ENCODE results near the gene NLGN1. TPM values are rescaled to one million over a fixed set of nuclear protein-coding genes. Genes with fewer than 3 reads are reported as not detected.

The NLGN1 gene
- total and polyA plus RNA-seq, 9 of the 15 experiments (the other 6 are each of a cell fraction or from before 2014, with no cell fraction given): under 0.01 to 0.01 TPM; not detected in 7

DNA sequence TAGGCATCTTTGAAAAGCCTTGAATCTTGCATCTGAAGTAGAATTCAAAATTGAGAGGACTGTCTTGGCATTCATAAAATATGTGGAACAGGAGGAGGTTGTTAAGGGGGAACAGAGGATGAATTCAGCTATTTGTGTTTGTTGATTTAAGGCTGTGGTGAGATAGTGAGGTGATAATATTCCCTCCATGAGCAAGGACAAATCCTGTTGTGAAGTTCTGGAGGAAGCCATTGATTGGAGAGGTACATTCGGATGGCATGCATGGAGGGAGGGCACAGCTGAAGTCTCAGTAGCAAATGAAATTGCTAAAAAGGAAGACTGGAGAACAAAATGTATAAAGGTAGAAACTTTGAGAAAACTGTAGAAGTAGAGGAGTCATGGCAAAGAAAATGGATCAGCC lies 443.8 kb downstream of the NLGN1 start:
- H3K27ac ChIP-seq (ENCODE audit: extremely low read depth, low read depth, low read length): no peak overlapping the region
- TF ChIP-seq, protein P1, sequence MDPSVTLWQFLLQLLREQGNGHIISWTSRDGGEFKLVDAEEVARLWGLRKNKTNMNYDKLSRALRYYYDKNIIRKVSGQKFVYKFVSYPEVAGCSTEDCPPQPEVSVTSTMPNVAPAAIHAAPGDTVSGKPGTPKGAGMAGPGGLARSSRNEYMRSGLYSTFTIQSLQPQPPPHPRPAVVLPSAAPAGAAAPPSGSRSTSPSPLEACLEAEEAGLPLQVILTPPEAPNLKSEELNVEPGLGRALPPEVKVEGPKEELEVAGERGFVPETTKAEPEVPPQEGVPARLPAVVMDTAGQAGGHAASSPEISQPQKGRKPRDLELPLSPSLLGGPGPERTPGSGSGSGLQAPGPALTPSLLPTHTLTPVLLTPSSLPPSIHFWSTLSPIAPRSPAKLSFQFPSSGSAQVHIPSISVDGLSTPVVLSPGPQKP (CRISPR knock-in tag; IDR thresholded peaks at IDR 0.05): no peak
- no peak for TF ChIP-seq RFX5 (IDR thresholded peaks at IDR 0.05; ENCODE audit: low read depth, low read length)
- no peak for TF ChIP-seq SMARCC2 (IDR thresholded peaks at IDR 0.05; ENCODE audit: low read depth)
- TF ChIP-seq SMC3 (conservative IDR thresholded peaks at IDR 0.05; ENCODE audit: insufficient read depth, low read depth, low read length): no peak
- TF ChIP-seq HMG20A (CRISPR knock-in tag; conservative IDR thresholded peaks at IDR 0.05): no peak
- TF ChIP-seq TRIM24 (IDR thresholded peaks at IDR 0.05): no peak
- no peak for TF ChIP-seq BACH1 (tag; IDR thresholded peaks at IDR 0.05)
- TF ChIP-seq ARHGAP35 (IDR thresholded peaks at IDR 0.05; ENCODE audit: partially characterized antibody): no peak
- no peak for TF ChIP-seq ZFP1 (CRISPR knock-in tag; IDR thresholded peaks at IDR 0.05)
- TF ChIP-seq HOXB6 (CRISPR knock-in tag; IDR thresholded peaks at IDR 0.05; ENCODE audit: borderline replicate concordance): no peak
- no peak for TF ChIP-seq ZNF551 (CRISPR knock-in tag; IDR thresholded peaks at IDR 0.05)
- no peak for TF ChIP-seq ZZZ3 (IDR thresholded peaks at IDR 0.05)
- TF ChIP-seq, protein P2, sequence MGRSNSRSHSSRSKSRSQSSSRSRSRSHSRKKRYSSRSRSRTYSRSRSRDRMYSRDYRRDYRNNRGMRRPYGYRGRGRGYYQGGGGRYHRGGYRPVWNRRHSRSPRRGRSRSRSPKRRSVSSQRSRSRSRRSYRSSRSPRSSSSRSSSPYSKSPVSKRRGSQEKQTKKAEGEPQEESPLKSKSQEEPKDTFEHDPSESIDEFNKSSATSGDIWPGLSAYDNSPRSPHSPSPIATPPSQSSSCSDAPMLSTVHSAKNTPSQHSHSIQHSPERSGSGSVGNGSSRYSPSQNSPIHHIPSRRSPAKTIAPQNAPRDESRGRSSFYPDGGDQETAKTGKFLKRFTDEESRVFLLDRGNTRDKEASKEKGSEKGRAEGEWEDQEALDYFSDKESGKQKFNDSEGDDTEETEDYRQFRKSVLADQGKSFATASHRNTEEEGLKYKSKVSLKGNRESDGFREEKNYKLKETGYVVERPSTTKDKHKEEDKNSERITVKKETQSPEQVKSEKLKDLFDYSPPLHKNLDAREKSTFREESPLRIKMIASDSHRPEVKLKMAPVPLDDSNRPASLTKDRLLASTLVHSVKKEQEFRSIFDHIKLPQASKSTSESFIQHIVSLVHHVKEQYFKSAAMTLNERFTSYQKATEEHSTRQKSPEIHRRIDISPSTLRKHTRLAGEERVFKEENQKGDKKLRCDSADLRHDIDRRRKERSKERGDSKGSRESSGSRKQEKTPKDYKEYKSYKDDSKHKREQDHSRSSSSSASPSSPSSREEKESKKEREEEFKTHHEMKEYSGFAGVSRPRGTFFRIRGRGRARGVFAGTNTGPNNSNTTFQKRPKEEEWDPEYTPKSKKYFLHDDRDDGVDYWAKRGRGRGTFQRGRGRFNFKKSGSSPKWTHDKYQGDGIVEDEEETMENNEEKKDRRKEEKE (IDR thresholded peaks at IDR 0.05; ENCODE audit: borderline replicate concordance in 1 of 2, control insufficient read depth in 1 of 2, low read depth in 2 of 2, low read length in 1 of 2): no peak
- no peak for TF ChIP-seq YBX1 (IDR thresholded peaks at IDR 0.05)
- TF ChIP-seq CBFA2T2 (conservative IDR thresholded peaks at IDR 0.05): no peak
- no peak for TF ChIP-seq CREB5 (CRISPR knock-in tag; IDR thresholded peaks at IDR 0.05)
- no peak for DNase-seq (ENCODE audit: extremely low read depth in 1 of 4, low spot score in 3 of 4)
- H3K9me3 ChIP-seq (replicated peaks; ENCODE audit: control insufficient read depth, insufficient read depth, low read depth, low read length): no peaks in the 10 kb centered on the region
- no peaks in the 10 kb centered on the region for H3K4me1 ChIP-seq (replicated peaks in 1 of 2; ENCODE audit: control insufficient read depth in 2 of 2, insufficient read depth in 2 of 2, low read length in 2 of 2)
- H3K79me2 ChIP-seq (ENCODE audit: control insufficient read depth, insufficient read depth, low read length): no peaks in the 10 kb centered on the region
- 0% methylated on average over 1 of the region's 1 CpG for WGBS (ENCODE audit: insufficient coverage, low coverage, missing lambda C conversion rate)
- ATAC-seq: no peak
- H3K4me3 ChIP-seq: no peak overlapping the region
- no peaks in the 10 kb centered on the region for H4K20me1 ChIP-seq (replicated peaks; ENCODE audit: control insufficient read depth, insufficient read depth, low read length)
- no peaks in the 10 kb centered on the region for H3K9me1 ChIP-seq (ENCODE audit: control insufficient read depth, insufficient read depth, low read length)
- no peaks in the 10 kb centered on the region for H3K27me3 ChIP-seq (ENCODE audit: control insufficient read depth in 2 of 2, insufficient read depth in 2 of 2, low read length in 2 of 2)
- POLR2A ChIA-PET: no interaction called here
- no peaks in the 10 kb centered on the region for H3K36me3 ChIP-seq (ENCODE audit: control insufficient read depth, insufficient read depth, low read length)
- no TSS peak for BruUV-seq (replicated peaks)
- intact Hi-C loops (cut with micrococcal nuclease) (no loop called here), in situ Hi-C loops (cut with MboI) (no loop called here)
- H3K4me2 ChIP-seq (ENCODE audit: insufficient read depth, low read length): no peak overlapping the region
- no peak for FAIRE-seq
- no peak overlapping the region for H2AFZ ChIP-seq (ENCODE audit: low read depth, low read length)
- no peak overlapping the region for H3K9ac ChIP-seq (ENCODE audit: insufficient read depth in 1 of 2, low read depth in 2 of 2, low read length in 2 of 2)
- CTCF ChIA-PET (ENCODE audit: low intra/inter-chr PET ratio): no interaction called here
